WTC11 (cell line): ENCODE results near the gene NR2F1.

Source experiments
- ATF3 ChIP-seq: sonication (generic); formaldehyde crosslinking; conservative IDR thresholded peaks from 2 replicates; pipeline ENCODE4 v1.8.1; 2022; ENCODE audit warnings: mild to moderate bottlenecking, missing genetic modification reagents
- CREM ChIP-seq: sonication (generic); formaldehyde crosslinking; IDR thresholded peaks from 2 replicates; pipeline ENCODE4 v1.8.1; 2022; ENCODE audit warnings: mild to moderate bottlenecking, missing genetic modification reagents, moderate library complexity
- CTCF ChIP-seq: fragments of 200-600 bp; IDR thresholded peaks from 2 replicates; pipeline ENCODE4 v1.8.0; 2022; ENCODE audit warnings: antibody characterized with exemption
- ESRRA ChIP-seq: sonication (generic); formaldehyde crosslinking; IDR thresholded peaks from 2 replicates; pipeline ENCODE4 v1.8.1; 2022; ENCODE audit warnings: mild to moderate bottlenecking, missing genetic modification reagents, borderline replicate concordance
- MLX ChIP-seq: sonication (generic); formaldehyde crosslinking; IDR thresholded peaks from 2 replicates; pipeline ENCODE4 v1.8.1; 2023; ENCODE audit warnings: mild to moderate bottlenecking, missing genetic modification reagents, moderate library complexity
- PREB ChIP-seq: sonication (generic); formaldehyde crosslinking; IDR thresholded peaks from 2 replicates; pipeline ENCODE4 v1.8.1; 2022; ENCODE audit warnings: mild to moderate bottlenecking, missing genetic modification reagents, moderate library complexity, borderline replicate concordance
- RELA ChIP-seq: sonication (generic); formaldehyde crosslinking; IDR thresholded peaks from 2 replicates; pipeline ENCODE4 v1.8.1; 2022; ENCODE audit warnings: missing genetic modification reagents, mild to moderate bottlenecking, borderline replicate concordance
- STAT6 ChIP-seq: sonication (generic); formaldehyde crosslinking; conservative IDR thresholded peaks from 2 replicates; pipeline ENCODE4 v1.8.1; 2023; ENCODE audit warnings: mild to moderate bottlenecking, low read depth, missing genetic modification reagents, moderate library complexity
- TEAD1 ChIP-seq: sonication (generic); formaldehyde crosslinking; IDR thresholded peaks from 2 replicates; pipeline ENCODE4 v1.8.0; 2022; ENCODE audit warnings: mild to moderate bottlenecking, missing genetic modification reagents
- USF2 ChIP-seq: sonication (generic); formaldehyde crosslinking; IDR thresholded peaks from 2 replicates; pipeline ENCODE4 v1.8.1; 2023; ENCODE audit warnings: mild to moderate bottlenecking, missing genetic modification reagents, moderate library complexity
- ZNF232 ChIP-seq: sonication (generic); formaldehyde crosslinking; IDR thresholded peaks from 2 replicates; pipeline ENCODE4 v1.8.0; 2022; ENCODE audit warnings: mild to moderate bottlenecking, missing genetic modification reagents

- TF ChIP-seq ATF3 (CRISPR knock-in tag) (no peak), ESRRA (CRISPR knock-in tag) (no peak), CTCF (no peak), STAT6 (CRISPR knock-in tag) (no peak), PREB (CRISPR knock-in tag) (no peak), MLX (CRISPR knock-in tag) (no peak), RELA (CRISPR knock-in tag) (no peak), TEAD1 (no peak), ZNF232 (CRISPR knock-in tag) (no peak), CREM (no peak), USF2 (CRISPR knock-in tag) (no peak)
These were observed 23.3 kb downstream of the NR2F1 start for GRCh38 chr5:93606382-93606752.
